Activated naive CD4-positive, alpha-beta T cell treated with anti-CD3 and anti-CD28 coated beads, Interleukin-2, amount 50 U/mL, for 72 hours (primary cell): ENCODE measurements around the gene SMCP. TPM values are rescaled to one million over a fixed set of nuclear protein-coding genes. Genes with fewer than 3 reads are reported as not detected.

Experiments used
- ATAC-seq, 2 donors: fragments of 150-1000 bp; cut with Tn5 transposase; 2 replicates each; pipeline ENCODE4 v1.10.0; 2021; ENCODE audit warnings: mild to moderate bottlenecking in 2 of 2, moderate library complexity in 2 of 2
- DNase-seq, 2 donors: peaks; one replicate each; pipeline ENCODE4 v3.0.0; 2021 to 2022; ENCODE audit warnings: low spot score in 2 of 2
- H3K27ac Mint-ChIP-seq, 2 donors: one replicate each; pipeline ENCODE4 v1.8.0; 2022; ENCODE audit warnings: mild to moderate bottlenecking in 2 of 2, mixed read lengths in 2 of 2
- H3K36me3 Mint-ChIP-seq, 2 donors: one replicate each; pipeline ENCODE4 v1.8.0; 2022; ENCODE audit warnings: mixed read lengths in 2 of 2
- H3K9me3 Mint-ChIP-seq, 2 donors: one replicate each; pipeline ENCODE4 v1.8.0; 2022; ENCODE audit warnings: mixed read lengths in 2 of 2
- total RNA-seq, 2 donors: library from RNA; stranded (reverse); gene quantifications; one replicate each; pipeline ENCODE4 v1.2.3, GENCODE V29; 2022

SMCP gene
- not detected for total RNA-seq

- no peak within 1 kb of the TSS for H3K27ac Mint-ChIP-seq
- no peaks in the 10 kb centered on the region for H3K9me3 Mint-ChIP-seq
- DNase-seq: peak in 1 of 2 donors; percentile 57
- H3K36me3 Mint-ChIP-seq: no peaks in the 10 kb centered on the region
- ATAC-seq: no peak
Measured at GRCh38 chr1:152878042-152878441, at the start of gene SMCP. Gene SMCP (plus strand): TSS chr1:152878322. CDS start chr1:152884423, 6,101 bp downstream.

- Mint-ChIP-seq H3K9me3 (no peaks in the 10 kb centered on the region), H3K27ac (no peak overlapping the region), H3K36me3 (no peaks in the 10 kb centered on the region)
- no peak for DNase-seq
- ATAC-seq: no peak
Measured at GRCh38 chr1:152836870-152837269, 41.3 kb upstream of the SMCP start.

- no peaks in the 10 kb centered on the region for H3K36me3 Mint-ChIP-seq
- no peak for ATAC-seq
- no peaks in the 10 kb centered on the region for H3K9me3 Mint-ChIP-seq
- no peak within 1 kb of the TSS for H3K27ac Mint-ChIP-seq
- DNase-seq: no peak
Measured at GRCh38 chr1:152842556-152842955, 35.6 kb upstream of the SMCP start, which contains the start of gene LCE6A. Gene LCE6A (plus strand): TSS chr1:152842856. CDS start chr1:152843521, 665 bp downstream.

GRCh38 chr1:152855661-152856060 lies 22.5 kb upstream of the SMCP start:
- ATAC-seq: no peak
- Mint-ChIP-seq H3K27ac (no peak overlapping the region), H3K9me3 (no peaks in the 10 kb centered on the region), H3K36me3 (no peaks in the 10 kb centered on the region)
- no peak for DNase-seq

DNA sequence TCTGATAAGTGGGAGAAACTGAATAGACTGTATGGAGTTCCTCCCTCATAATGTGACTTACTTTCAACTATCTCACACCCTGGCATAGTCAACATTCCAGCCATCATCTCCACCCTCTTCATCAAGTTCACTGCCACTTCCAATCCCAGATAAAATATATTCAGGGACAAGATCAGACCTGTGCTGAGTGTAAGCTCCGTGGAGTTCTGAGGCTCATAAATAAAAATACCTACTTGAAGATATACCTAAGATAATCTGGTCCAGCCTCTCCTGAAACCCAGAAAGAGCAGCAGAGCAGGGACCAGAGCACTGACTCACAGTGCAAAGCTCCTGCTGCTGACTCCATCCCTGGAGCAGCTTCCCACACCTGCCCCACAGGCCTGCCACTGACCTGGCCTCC lies 20.1 kb upstream of the SMCP start:
- H3K9me3 Mint-ChIP-seq: no peaks in the 10 kb centered on the region
- no peak overlapping the region for H3K27ac Mint-ChIP-seq
- ATAC-seq (no peak), DNase-seq (no peak)
- H3K36me3 Mint-ChIP-seq: no peaks in the 10 kb centered on the region

GRCh38 chr1:152859696-152860095 lies 18.4 kb upstream of the SMCP start, which contains the start of gene LCE7A:
Gene LCE7A (plus strand): TSS chr1:152859996. CDS start chr1:152860698, 702 bp downstream.
- H3K36me3 Mint-ChIP-seq: no peaks in the 10 kb centered on the region
- DNase-seq (no peak), ATAC-seq (no peak)
- no peaks in the 10 kb centered on the region for H3K9me3 Mint-ChIP-seq
- no peak within 1 kb of the TSS for H3K27ac Mint-ChIP-seq

DNA sequence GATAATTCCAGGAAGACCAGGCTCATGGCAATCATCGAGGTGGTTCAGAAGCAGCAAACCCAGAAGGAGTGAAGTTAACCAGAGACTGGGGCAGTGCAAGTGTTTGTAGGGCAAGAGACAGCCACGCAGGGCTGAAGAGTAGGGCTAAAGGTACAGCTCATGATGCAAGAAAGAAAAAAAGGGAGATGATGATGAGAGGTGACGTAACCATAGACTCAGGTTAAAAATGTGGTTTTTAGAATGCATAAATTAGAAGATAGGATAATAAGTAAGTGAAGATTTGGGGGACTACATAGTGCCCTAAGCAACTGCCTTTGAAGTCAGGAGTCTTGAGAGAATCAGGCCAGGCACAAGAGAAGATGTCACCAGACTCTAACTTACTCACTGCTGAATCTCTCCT lies 18.0 kb upstream of the SMCP start:
- no peak overlapping the region for H3K27ac Mint-ChIP-seq
- DNase-seq: no peak
- H3K36me3 Mint-ChIP-seq: no peaks in the 10 kb centered on the region

DNA sequence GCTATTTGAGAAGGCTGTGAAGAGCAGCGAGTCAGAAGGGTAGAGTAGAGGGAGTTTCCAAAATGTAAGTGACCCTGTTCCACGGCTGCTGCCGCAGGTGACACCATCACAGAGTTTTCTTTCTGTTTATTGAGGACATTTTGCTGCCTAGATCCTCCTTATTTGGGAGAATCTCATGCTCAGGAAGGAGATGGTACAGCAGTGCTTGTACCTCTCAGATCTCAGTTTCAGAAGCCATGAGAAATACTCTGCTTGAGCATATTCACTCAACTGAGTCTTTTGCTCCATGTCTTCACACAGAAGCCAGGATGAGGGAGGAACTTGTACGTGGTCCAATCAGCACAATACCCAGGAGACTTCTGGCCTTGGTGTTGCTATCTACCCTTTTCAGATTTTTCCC lies 16.7 kb upstream of the SMCP start:
- DNase-seq (no peak), ATAC-seq (no peak)
- Mint-ChIP-seq H3K27ac (no peak overlapping the region), H3K9me3 (no peaks in the 10 kb centered on the region), H3K36me3 (no peaks in the 10 kb centered on the region)

More for the DNA sequence above, 18.0 kb upstream of the SMCP start:
- ATAC-seq: no peak
- H3K9me3 Mint-ChIP-seq: no peaks in the 10 kb centered on the region

DNA sequence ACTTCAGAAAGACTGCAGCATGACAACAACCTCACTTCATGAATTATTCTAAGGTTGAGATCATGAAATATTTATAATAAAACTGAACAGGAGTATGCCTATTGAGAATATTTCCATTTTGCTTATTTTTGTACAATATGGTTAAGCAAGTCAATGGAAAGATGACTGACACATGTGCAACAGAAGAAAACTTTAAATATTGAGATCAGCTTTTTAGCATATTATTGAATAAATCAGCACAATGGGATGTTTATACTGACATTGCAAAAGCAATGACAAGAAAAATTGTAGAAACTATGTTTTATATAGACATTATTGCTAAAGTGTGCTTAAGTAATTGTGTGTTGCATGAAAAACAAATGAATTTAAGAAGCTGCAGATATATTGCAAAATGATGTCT lies 13.7 kb upstream of the SMCP start:
- Mint-ChIP-seq H3K27ac (no peak overlapping the region), H3K9me3 (no peaks in the 10 kb centered on the region), H3K36me3 (no peaks in the 10 kb centered on the region)
- ATAC-seq: no peak
- DNase-seq: no peak

- ATAC-seq (no peak), DNase-seq (no peak)
- Mint-ChIP-seq H3K9me3 (no peaks in the 10 kb centered on the region), H3K36me3 (no peaks in the 10 kb centered on the region), H3K27ac (no peak overlapping the region)
Measured at GRCh38 chr1:152866321-152866720, 11.8 kb upstream of the SMCP start.

- ATAC-seq (peak; percentile 49 to 71), DNase-seq (peak in 1 of 2 donors; percentile 72)
- Mint-ChIP-seq H3K9me3 (no peaks in the 10 kb centered on the region), H3K27ac (no peak overlapping the region), H3K36me3 (no peaks in the 10 kb centered on the region)
Measured at GRCh38 chr1:152869808-152870419, 8.2 kb upstream of the SMCP start.

DNA sequence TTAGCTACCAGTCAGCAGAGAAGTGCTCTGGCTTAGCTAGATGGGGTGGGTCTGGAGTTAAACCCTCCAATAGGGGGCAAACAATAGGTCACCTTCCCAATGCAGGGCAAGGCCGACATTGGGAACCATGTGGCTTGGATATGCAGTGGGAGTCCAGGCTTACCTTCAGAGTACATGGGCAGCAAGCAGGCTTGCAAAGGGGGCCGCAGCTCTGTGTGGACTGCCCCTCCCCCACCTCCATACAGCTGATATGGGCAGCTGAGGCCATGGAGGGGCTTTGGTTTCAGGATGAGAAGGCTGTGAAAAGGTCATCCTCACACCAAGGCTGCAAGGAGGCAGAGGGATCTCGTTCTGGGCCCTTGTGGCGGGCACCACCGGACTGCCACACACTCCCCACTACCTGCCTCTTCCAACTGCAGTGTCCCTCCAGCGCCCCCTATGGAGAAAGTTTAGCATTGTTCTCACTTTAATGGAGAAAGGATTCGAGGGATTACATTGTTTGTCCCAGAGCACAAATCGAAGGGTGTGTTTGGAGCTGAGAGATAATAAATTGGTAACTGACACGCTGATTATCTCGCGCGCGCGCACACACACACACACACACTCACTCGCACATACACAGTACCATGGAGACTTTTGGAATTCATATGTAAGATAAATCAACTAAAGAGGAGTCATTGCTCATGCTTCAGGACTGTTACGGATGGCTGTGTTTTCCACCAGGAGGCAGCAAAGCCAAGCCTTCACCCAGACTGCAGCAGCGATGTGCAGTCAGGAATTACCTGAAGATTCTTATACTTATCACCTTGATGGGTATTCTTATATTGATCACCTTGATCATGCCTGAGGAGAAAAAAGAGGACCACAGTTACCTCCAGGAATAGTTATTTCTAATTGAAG lies 7.0 kb upstream of the SMCP start:
- ATAC-seq (no peak), DNase-seq (peak in 1 of 2 donors; percentile 35)
- Mint-ChIP-seq H3K36me3 (no peaks in the 10 kb centered on the region), H3K27ac (no peak overlapping the region), H3K9me3 (no peaks in the 10 kb centered on the region)

- no peak overlapping the region for H3K27ac Mint-ChIP-seq
- no peak for DNase-seq
- ATAC-seq: no peak
- H3K9me3 Mint-ChIP-seq: no peaks in the 10 kb centered on the region
- no peaks in the 10 kb centered on the region for H3K36me3 Mint-ChIP-seq
Measured at GRCh38 chr1:152871731-152872126, 6.4 kb upstream of the SMCP start.

GRCh38 chr1:152873495-152873894 lies 4.6 kb upstream of the SMCP start:
- Mint-ChIP-seq H3K36me3 (no peaks in the 10 kb centered on the region), H3K27ac (no peak overlapping the region), H3K9me3 (no peaks in the 10 kb centered on the region)
- DNase-seq (no peak), ATAC-seq (no peak)

DNA sequence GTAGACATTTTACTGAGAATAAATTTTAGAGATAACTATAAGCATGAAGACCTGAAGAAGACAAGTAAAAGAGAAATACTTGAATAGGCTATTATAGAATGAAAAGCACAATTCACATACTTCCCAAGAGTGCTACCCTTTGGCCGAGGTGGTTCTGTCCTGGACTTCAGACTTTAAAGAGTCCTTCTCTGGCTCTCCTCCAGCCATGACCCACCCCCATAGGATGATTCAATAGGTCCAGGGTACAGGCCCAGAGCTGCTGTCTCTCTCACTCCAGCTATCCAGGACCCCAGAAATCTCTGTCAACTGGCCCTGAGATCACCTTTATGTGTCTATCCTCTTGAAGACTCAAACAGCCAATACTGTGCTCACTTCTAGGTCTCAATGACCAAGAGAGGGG lies 1.3 kb upstream of the SMCP start:
- H3K9me3 Mint-ChIP-seq: no peaks in the 10 kb centered on the region
- no peak for ATAC-seq

GRCh38 chr1:152879559-152880198 lies 1.6 kb downstream of the SMCP start:
- DNase-seq (no peak), ATAC-seq (no peak)
- Mint-ChIP-seq H3K9me3 (no peaks in the 10 kb centered on the region), H3K27ac (no peak overlapping the region), H3K36me3 (no peaks in the 10 kb centered on the region)

More for the DNA sequence above, 1.3 kb upstream of the SMCP start:
- no peak overlapping the region for H3K27ac Mint-ChIP-seq
- H3K36me3 Mint-ChIP-seq: no peaks in the 10 kb centered on the region
- DNase-seq: no peak

- no peak for ATAC-seq
- Mint-ChIP-seq H3K27ac (no peak overlapping the region), H3K36me3 (no peaks in the 10 kb centered on the region), H3K9me3 (no peaks in the 10 kb centered on the region)
- DNase-seq: no peak
Measured at GRCh38 chr1:152880316-152880715, 2.2 kb downstream of the SMCP start.
